ENCODE measurements around the gene TUBB1. TPM values are rescaled to one million over a fixed set of nuclear protein-coding genes. Genes with fewer than 3 reads are reported as not detected.

The TUBB1 gene
- total and polyA plus RNA-seq, 2 of the 4 experiments (the other 2 are of a cell fraction): not detected

GRCh38 chr20:59035381-59035780, 16.2 kb downstream of the TUBB1 start:
- intact Hi-C loops (cut with micrococcal nuclease): no loop called here
- no TSS peak for BruUV-seq (replicated peaks)
- no peak for DNase-seq
- Histone ChIP-seq H3K36me3 (ENCODE audit: control insufficient read depth, insufficient read depth, low read length) (peaks cover 23% of the 10 kb centered on the region), H3K9me3 (ENCODE audit: control insufficient read depth, insufficient read depth, low read length) (no peaks in the 10 kb centered on the region), H4K8ac (ENCODE audit: low read depth in 2 of 2, low read length in 2 of 2) (no peak overlapping the region), H3K18ac (ENCODE audit: low read depth, low read length) (no peak overlapping the region), H3K79me1 (ENCODE audit: low read depth in 1 of 2, low read length in 2 of 2) (peaks cover 29 to 48% of the 10 kb centered on the region in 2 experiments), H3K27ac (ENCODE audit: insufficient read depth, low read length) (no peak overlapping the region), H2AK5ac (ENCODE audit: low read depth, low read length) (no peak overlapping the region), H3K56ac (ENCODE audit: extremely low read depth, insufficient read depth, low read length) (no peak overlapping the region), H2BK20ac (ENCODE audit: low read depth, low read length) (no peak overlapping the region), H2BK5ac (ENCODE audit: low read depth, low read length, poor library complexity, severe bottlenecking) (no peak overlapping the region), H4K91ac (ENCODE audit: insufficient read depth, low read depth, low read length) (no peak overlapping the region), H4K20me1 (ENCODE audit: insufficient read depth, low read length) (peaks cover 17% of the 10 kb centered on the region; the same call in 1 of the 2 replicates), H2BK120ac (ENCODE audit: low read depth, low read length) (no peak overlapping the region), H3K27me3 (ENCODE audit: control insufficient read depth, insufficient read depth, low read length) (no peaks in the 10 kb centered on the region), H2BK15ac (ENCODE audit: low read depth, low read length) (no peak overlapping the region), H3K9ac (ENCODE audit: low read depth, low read length) (no peak overlapping the region), H4K5ac (ENCODE audit: low read depth, low read length) (no peak overlapping the region), H2AK9ac (replicated peaks; ENCODE audit: low read depth, low read length, poor library complexity) (no peak overlapping the region), H3K9me1 (ENCODE audit: insufficient read depth, low read length) (peaks cover 7% of the 10 kb centered on the region), H3K14ac (replicated peaks; ENCODE audit: low read depth, low read length) (no peak overlapping the region), H3K4me1 (ENCODE audit: control insufficient read depth, insufficient read depth, low read length) (peaks cover 6% of the 10 kb centered on the region), H3K4me2 (ENCODE audit: low read depth, low read length) (no peak overlapping the region), H3K4me3 (ENCODE audit: insufficient read depth, low read depth, low read length) (no peak overlapping the region), H2AFZ (replicated peaks; ENCODE audit: low read length, poor library complexity) (no peak overlapping the region), H3K23ac (ENCODE audit: low read depth, low read length) (no peak overlapping the region), H3K4ac (ENCODE audit: low read depth, low read length) (no peak overlapping the region)
- ChIA-PET POLR2A (ENCODE audit: unreplicated experiment) (no interaction called here), CTCF (no interaction called here)
- in situ Hi-C loops (cut with MboI; ENCODE audit: low sequenced_read_pairs): loop anchor here (25.0 kb wide), 3 partner anchors 798 to 1648 kb away; partner anchors contain the start of genes ANKRD60 and RBM38
- no peak for TF ChIP-seq MAFK (IDR thresholded peaks at IDR 0.05; ENCODE audit: low read depth, low read length)
- TF ChIP-seq FOS (IDR thresholded peaks at IDR 0.05; ENCODE audit: low read depth, low read length): no peak
- TF ChIP-seq BHLHE40 (IDR thresholded peaks at IDR 0.05; ENCODE audit: low read depth, low read length): no peak
- no peak for TF ChIP-seq POLR2A (IDR thresholded peaks at IDR 0.05; ENCODE audit: low read depth, low read length)
- TF ChIP-seq MAZ (IDR thresholded peaks at IDR 0.05; ENCODE audit: borderline replicate concordance, low read depth, low read length): no peak
- TF ChIP-seq SMC3 (IDR thresholded peaks at IDR 0.05; ENCODE audit: low read depth, low read length): no peak
- no peak for TF ChIP-seq CHD1 (IDR thresholded peaks at IDR 0.05; ENCODE audit: low read depth, low read length)
- no peak for TF ChIP-seq RAD21 (IDR thresholded peaks at IDR 0.05; ENCODE audit: low read length)
- no peak for TF ChIP-seq USF2 (IDR thresholded peaks at IDR 0.05; ENCODE audit: low read depth, low read length)
- TF ChIP-seq RCOR1 (IDR thresholded peaks at IDR 0.05; ENCODE audit: insufficient replicate concordance, low read length): no peak
- no peak for TF ChIP-seq MXI1 (IDR thresholded peaks at IDR 0.05; ENCODE audit: borderline replicate concordance, low read depth, low read length)
- dilution Hi-C loops (cut with HindIII; ENCODE audit: low sequenced_read_pairs, unreplicated experiment): no loop called here
- WGBS, 2 experiments (ENCODE audit: extremely low coverage in 2 of 2, insufficient read length in 1 of 2): 100% methylated on average over 3 of the region's 3 CpGs; no CpG with 5 or more reads in 1 of the 2 experiments
- ATAC-seq (ENCODE audit: low read depth): no peak

Measured in IMR-90 (cell line).